NCI-H187 treated with DMSO at 0.1 percent for 48 hours (cell line): Measurements from ENCODE around the gene ZNF699.
"Not testable (repeated sequence)": the region's sequence is repeated elsewhere in the genome, so short reads cannot be mapped to it uniquely, and the experiment has no call there.

ENCODE experiments used
- DNase-seq: peaks from one replicate; lab custom pipeline; 2025; lab: John Stamatoyannopoulos, UW

Gene ZNF699

GRCh38 chr19:9309139-9309973 lies at the start of gene ZNF699:
Gene ZNF699 (minus strand): TSS chr19:9309838. CDS start chr19:9305119, 4,719 bp downstream.
- peak; percentile 57 for DNase-seq

GRCh38 chr19:9354651-9355050 lies 45.0 kb upstream of the ZNF699 start:
- DNase-seq: no peak

GRCh38 chr19:9353011-9353410 lies 43.4 kb upstream of the ZNF699 start:
- DNase-seq: no peak

- DNase-seq: no peak
Measured at GRCh38 chr19:9352505-9352904, 42.9 kb upstream of the ZNF699 start.

- DNase-seq: no peak
Measured at GRCh38 chr19:9348671-9349070, 39.0 kb upstream of the ZNF699 start.

GRCh38 chr19:9348253-9348652 lies 38.6 kb upstream of the ZNF699 start:
- no peak for DNase-seq

GRCh38 chr19:9345005-9345404 lies 35.4 kb upstream of the ZNF699 start:
- DNase-seq: no peak

GRCh38 chr19:9342610-9343304 lies 33.1 kb upstream of the ZNF699 start:
- DNase-seq: no peak

GRCh38 chr19:9329999-9330398 lies 20.4 kb upstream of the ZNF699 start:
- no peak for DNase-seq

GRCh38 chr19:9324584-9324962 lies 14.9 kb upstream of the ZNF699 start:
- DNase-seq: no peak

- DNase-seq: peak; percentile 44
Measured at GRCh38 chr19:9323919-9324583, 14.4 kb upstream of the ZNF699 start, which contains the start of gene ZNF559. Gene ZNF559 (plus strand): TSS chr19:9324179. CDS start chr19:9338550, 14,371 bp downstream.

- no peak for DNase-seq
Measured at GRCh38 chr19:9323557-9323918, 13.9 kb upstream of the ZNF699 start.

GRCh38 chr19:9322201-9322600 lies 12.6 kb upstream of the ZNF699 start:
- DNase-seq: not testable (repeated sequence)

- not testable (repeated sequence) for DNase-seq
Measured at GRCh38 chr19:9321756-9322155, 12.1 kb upstream of the ZNF699 start.

GRCh38 chr19:9321338-9321737 lies 11.7 kb upstream of the ZNF699 start:
- no peak for DNase-seq

- DNase-seq: no peak
Measured at GRCh38 chr19:9313756-9314155, 4.1 kb upstream of the ZNF699 start.

GRCh38 chr19:9309974-9310446 lies 372 bp upstream of the ZNF699 start:
- peak; percentile 66 for DNase-seq

- no peak for DNase-seq
Measured at GRCh38 chr19:9308091-9308770, 1.4 kb downstream of the ZNF699 start.

GRCh38 chr19:9306443-9306842 lies 3.2 kb downstream of the ZNF699 start:
- DNase-seq: no peak

- DNase-seq: no peak
Measured at GRCh38 chr19:9296336-9296735, 13.3 kb downstream of the ZNF699 start.

GRCh38 chr19:9295411-9295849 lies 14.2 kb downstream of the ZNF699 start:
- no peak for DNase-seq
